ENCODE data around the gene SMTNL2. TPM values are rescaled to one million over a fixed set of nuclear protein-coding genes. Genes with fewer than 3 reads are reported as not detected.

SMTNL2 gene
- total and polyA plus RNA-seq, 10 donors, result 0.22 to 1.5 (median 0.80) TPM

DNA sequence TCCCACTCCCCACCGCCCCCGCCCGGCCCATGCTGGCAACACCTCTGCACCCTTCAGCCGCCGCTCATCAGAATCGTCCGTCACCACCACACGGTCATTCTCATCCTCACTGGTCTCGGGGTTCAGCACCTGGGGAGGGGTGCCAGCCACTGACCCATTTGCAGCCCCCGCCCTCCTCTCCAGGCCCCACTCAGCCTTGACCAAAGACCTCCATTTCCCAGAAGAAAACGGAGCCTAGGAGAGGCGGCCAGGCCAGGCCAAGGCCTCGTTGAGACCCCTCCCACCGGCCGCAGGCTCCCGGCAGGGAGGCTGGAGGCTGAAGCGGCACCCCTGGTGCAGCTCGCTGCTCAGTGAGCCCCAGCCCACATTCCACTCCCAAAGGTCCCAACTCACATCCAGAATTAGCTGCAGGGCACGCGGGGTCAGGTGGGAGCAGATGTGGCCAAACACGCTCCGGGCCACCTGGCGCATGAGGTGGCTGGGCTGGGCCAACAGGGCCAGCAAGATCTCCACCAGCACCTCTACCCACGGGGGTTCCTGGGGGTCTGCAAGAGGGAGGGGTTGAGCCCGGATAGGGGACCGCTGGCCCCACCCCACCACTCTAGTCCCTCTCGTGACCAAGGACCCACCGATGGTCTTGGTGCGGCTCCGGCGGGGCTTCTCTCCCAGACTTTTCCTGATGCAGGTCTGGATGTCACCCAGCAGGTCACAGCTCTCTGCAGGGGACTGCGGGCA lies 38.9 kb upstream of the SMTNL2 start:
- DNase-seq, result peak; percentile 58
- H3K4me3 ChIP-seq, result no peak overlapping the region
- intact Hi-C loops (cut with DNase I; ENCODE audit: low total_unique reads), result no loop called here
- H3K4me1 ChIP-seq, result peaks cover 4 to 52% (median 36%) of the 10 kb centered on the region in 6 donors
- H3K36me3 ChIP-seq, result peaks cover 0 to 100% (median 92%) of the 10 kb centered on the region in 6 donors
- H3K27me3 ChIP-seq (replicated peaks in 1 of 7), result no peaks in the 10 kb centered on the region
- H3K9me3 ChIP-seq, result no peaks in the 10 kb centered on the region
- WGBS, 5 donors, result 86 to 95% (median 88%) methylated on average over 24 to 32 of the region's 32 CpGs
- H3K27ac ChIP-seq, result peak overlapping the region in 6 of 8 donors; percentile 15 to 65 (median 57)
- peak in 1 of 3 donors; percentile 54 for TF ChIP-seq POLR2AphosphoS5 (IDR thresholded peaks at IDR 0.05)
- no peak for TF ChIP-seq POLR2A (IDR thresholded peaks at IDR 0.05)
- TF ChIP-seq, protein P1, sequence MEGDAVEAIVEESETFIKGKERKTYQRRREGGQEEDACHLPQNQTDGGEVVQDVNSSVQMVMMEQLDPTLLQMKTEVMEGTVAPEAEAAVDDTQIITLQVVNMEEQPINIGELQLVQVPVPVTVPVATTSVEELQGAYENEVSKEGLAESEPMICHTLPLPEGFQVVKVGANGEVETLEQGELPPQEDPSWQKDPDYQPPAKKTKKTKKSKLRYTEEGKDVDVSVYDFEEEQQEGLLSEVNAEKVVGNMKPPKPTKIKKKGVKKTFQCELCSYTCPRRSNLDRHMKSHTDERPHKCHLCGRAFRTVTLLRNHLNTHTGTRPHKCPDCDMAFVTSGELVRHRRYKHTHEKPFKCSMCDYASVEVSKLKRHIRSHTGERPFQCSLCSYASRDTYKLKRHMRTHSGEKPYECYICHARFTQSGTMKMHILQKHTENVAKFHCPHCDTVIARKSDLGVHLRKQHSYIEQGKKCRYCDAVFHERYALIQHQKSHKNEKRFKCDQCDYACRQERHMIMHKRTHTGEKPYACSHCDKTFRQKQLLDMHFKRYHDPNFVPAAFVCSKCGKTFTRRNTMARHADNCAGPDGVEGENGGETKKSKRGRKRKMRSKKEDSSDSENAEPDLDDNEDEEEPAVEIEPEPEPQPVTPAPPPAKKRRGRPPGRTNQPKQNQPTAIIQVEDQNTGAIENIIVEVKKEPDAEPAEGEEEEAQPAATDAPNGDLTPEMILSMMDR (IDR thresholded peaks at IDR 0.05 in 8 of 11, conservative IDR thresholded peaks at IDR 0.05 in 3 of 11), result no peak

DNA sequence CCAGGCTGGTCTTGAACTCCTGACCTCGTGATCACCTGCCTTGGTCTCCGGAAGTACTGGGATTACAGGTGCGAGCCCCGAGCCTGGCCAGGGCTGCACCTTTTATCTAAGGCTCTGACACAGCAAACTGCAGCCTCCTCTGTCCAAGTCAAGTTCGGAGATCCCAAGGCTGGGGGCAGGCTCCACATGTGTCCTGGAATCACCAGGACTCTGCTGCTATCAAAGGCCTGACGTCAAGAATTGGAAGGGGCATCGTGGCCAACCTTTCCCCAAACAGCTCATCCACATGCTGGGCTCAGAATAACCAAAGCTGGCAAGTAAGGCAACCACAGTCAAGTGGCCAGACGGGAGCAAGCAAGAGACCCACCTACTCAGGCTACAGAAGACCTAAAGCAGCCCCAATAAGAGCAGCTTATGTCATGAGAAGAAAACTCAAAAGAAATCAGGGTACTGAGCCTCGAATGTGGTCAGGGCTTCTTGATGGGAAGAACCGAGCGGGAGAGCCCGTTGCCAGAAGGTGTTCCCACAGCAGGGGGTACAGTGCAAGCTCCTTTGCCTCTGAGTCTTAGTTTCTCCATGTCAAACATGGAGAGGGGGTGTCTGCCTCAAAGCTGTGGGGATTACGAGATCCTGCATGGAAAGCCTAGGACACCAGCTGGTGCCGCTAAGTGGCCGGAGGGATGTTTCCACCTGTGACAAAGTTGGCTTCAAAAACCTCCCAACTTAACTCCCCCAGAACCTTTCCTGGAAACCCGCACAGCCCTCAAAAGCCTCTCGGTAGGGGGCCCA lies 37.0 kb upstream of the SMTNL2 start:
- 90 to 94% (median 93%) methylated on average over 14 to 17 of the region's 17 CpGs for WGBS, 5 donors
- peaks cover 3 to 100% (median 95%) of the 10 kb centered on the region in 6 donors for H3K36me3 ChIP-seq

DNA sequence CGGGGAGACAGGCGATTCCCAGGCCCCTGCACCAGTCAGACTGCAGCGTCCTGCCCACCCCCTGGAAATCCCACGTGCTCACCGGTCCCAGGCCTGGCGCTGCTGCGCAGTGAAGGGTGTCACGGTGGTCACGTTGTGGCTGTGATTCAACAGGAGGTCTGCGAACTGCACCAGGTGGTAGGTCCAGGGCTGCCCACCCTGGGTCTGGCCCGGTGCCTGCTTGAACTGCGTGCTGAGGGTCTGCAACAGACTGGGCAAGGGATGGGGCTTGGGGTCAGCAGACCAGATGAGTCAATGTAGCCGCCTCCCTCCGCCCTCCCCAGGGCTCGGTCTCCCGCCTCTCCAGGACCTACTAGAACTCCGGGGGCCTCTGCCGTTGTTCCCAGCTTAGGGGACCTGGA lies 36.3 kb upstream of the SMTNL2 start:
- intact Hi-C loops (cut with DNase I; ENCODE audit: low total_unique reads), result no loop called here
- no peak overlapping the region for H3K4me3 ChIP-seq
- WGBS, 5 donors, result 93 to 100% (median 95%) methylated on average over 2 to 18 of the region's 18 CpGs
- no peak overlapping the region for H3K27ac ChIP-seq
- TF ChIP-seq POLR2A (IDR thresholded peaks at IDR 0.05) (no peak), POLR2AphosphoS5 (IDR thresholded peaks at IDR 0.05) (peak in 1 of 3 donors; percentile 64)
- H3K27me3 ChIP-seq (replicated peaks in 1 of 7), result no peaks in the 10 kb centered on the region
- H3K4me1 ChIP-seq, result peaks cover 0 to 27% (median 15%) of the 10 kb centered on the region in 6 donors
- peak; percentile 60 for DNase-seq
- no peaks in the 10 kb centered on the region for H3K9me3 ChIP-seq
- H3K36me3 ChIP-seq, result peaks cover 3 to 100% (median 94%) of the 10 kb centered on the region in 6 donors

More for the DNA sequence above, 37.0 kb upstream of the SMTNL2 start:
- TF ChIP-seq, protein P1 (IDR thresholded peaks at IDR 0.05 in 8 of 11, conservative IDR thresholded peaks at IDR 0.05 in 3 of 11), result no peak
- TF ChIP-seq POLR2A (IDR thresholded peaks at IDR 0.05), result no peak
- TF ChIP-seq POLR2AphosphoS5 (IDR thresholded peaks at IDR 0.05), result no peak
- Histone ChIP-seq H3K9me3 (no peaks in the 10 kb centered on the region), H3K4me1 (peaks cover 0 to 33% (median 19%) of the 10 kb centered on the region in 6 donors), H3K27me3 (replicated peaks in 1 of 7) (no peaks in the 10 kb centered on the region), H3K4me3 (no peak overlapping the region), H3K27ac (no peak overlapping the region)
- intact Hi-C loops (cut with DNase I; ENCODE audit: low total_unique reads), result no loop called here
- DNase-seq, result peak; percentile 49

DNA sequence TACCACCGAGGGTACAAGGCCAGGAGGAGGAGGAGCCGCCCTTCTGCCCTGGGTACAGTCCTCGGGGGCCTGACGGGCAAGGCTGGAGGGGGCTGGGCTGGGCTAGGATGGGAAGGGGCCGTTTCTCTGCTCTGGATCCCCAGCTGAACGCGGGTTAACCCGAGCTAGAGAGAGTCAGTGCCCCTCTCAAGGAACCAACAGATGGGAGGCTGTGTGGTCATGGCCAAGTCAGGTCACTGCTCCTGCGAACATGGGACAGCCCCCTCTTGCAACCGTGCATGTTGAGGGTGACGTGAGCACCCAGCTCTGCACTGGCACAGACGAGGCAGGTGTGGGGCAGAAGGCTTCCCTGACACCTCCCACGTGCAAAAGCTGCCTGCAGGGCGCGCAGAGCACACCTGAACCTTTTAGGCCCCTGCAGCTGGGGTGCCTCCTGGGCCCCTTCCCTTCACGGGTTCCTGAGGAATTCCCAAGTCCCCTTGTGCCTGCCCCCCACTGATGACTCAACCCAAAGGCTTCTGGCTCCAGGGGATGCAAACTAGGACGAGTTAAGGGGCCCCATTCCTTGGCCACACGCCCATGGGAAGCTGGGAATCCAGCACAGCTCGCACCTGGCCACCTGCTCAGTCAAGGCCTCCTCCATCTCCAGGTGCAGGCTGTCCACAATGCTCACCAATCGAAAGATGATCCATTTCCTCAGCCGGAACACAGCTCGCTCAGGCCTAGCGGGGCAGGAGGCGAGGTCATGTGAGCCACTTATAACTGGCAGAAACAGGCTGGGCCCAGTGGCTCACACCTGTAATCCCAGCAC lies 35.4 kb upstream of the SMTNL2 start:
- no peak for TF ChIP-seq POLR2A (IDR thresholded peaks at IDR 0.05)
- peak in 1 of 3 donors; percentile 50 for TF ChIP-seq POLR2AphosphoS5 (IDR thresholded peaks at IDR 0.05)

More for the DNA sequence above, 35.4 kb upstream of the SMTNL2 start:
- peak; percentile 58 for DNase-seq
- H3K4me1 ChIP-seq, result peaks cover 2 to 27% (median 15%) of the 10 kb centered on the region in 6 donors
- H3K27ac ChIP-seq, result no peak overlapping the region
- 89 to 92% (median 91%) methylated on average over 9 to 24 of the region's 24 CpGs for WGBS, 5 donors
- no peak overlapping the region for H3K4me3 ChIP-seq
- H3K36me3 ChIP-seq, result peaks cover 3 to 100% (median 94%) of the 10 kb centered on the region in 6 donors
- H3K9me3 ChIP-seq, result no peaks in the 10 kb centered on the region
- intact Hi-C loops (cut with DNase I; ENCODE audit: low total_unique reads), result no loop called here
- no peaks in the 10 kb centered on the region for H3K27me3 ChIP-seq (replicated peaks in 1 of 7)

Measured in spleen (tissue), 11 donors.